ENCODE data around the gene NOSTRIN. TPM values are rescaled to one million over a fixed set of nuclear protein-coding genes. Genes with fewer than 3 reads are reported as not detected.

Gene NOSTRIN
- total RNA-seq, 4 donors from 2014 or later = 40.0 to 91.6 (median 47.9) TPM

DNA sequence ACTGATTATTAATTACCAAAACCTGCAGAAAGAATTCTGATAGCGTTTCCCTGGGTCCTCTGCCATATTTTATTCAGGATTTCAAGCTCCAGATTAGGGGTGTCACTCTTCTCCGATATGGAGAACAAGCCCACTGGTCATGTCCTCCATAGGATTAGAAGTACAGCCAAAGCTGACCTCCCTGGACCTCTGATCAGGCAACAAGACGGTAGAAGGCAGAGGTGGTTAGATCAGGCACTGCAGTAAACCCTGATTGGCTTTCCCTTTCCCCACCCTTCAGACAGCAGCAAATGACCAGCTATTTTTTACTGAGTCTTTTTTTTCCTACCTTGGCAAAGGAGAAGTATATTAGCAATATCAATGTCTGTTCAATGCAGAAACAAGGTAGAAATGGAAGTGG, 50.0 kb downstream of the NOSTRIN start:
- Histone ChIP-seq H3K9me3 (no peaks in the 10 kb centered on the region), H3K27me3 (no peaks in the 10 kb centered on the region), H3K4me3 (no peak overlapping the region), H3K36me3 (no peaks in the 10 kb centered on the region), H3K4me1 (no peaks in the 10 kb centered on the region), H3K27ac (no peak overlapping the region)
- intact Hi-C loops (cut with DNase I; ENCODE audit: low total_unique reads) = no loop called here
- in situ Hi-C loops (cut with MboI; ENCODE audit: low pct_ligation_motif_present in 1 of 4, low pct_unique_long_range_greater_than_20kb in 1 of 4, low sequenced_read_pairs in 3 of 4) = no loop called here
- no peak for DNase-seq
- WGBS, 2 donors (ENCODE audit: low coverage in 1 of 2) = 35% methylated on average over 3 of the region's 3 CpGs; no CpG with 5 or more reads in 1 of the 2 donors
- TF ChIP-seq POLR2A (IDR thresholded peaks at IDR 0.05) (no peak), EP300 (IDR thresholded peaks at IDR 0.05; ENCODE audit: low read depth) (no peak), POLR2AphosphoS5 (IDR thresholded peaks at IDR 0.05) (no peak)
- TF ChIP-seq, protein P1, sequence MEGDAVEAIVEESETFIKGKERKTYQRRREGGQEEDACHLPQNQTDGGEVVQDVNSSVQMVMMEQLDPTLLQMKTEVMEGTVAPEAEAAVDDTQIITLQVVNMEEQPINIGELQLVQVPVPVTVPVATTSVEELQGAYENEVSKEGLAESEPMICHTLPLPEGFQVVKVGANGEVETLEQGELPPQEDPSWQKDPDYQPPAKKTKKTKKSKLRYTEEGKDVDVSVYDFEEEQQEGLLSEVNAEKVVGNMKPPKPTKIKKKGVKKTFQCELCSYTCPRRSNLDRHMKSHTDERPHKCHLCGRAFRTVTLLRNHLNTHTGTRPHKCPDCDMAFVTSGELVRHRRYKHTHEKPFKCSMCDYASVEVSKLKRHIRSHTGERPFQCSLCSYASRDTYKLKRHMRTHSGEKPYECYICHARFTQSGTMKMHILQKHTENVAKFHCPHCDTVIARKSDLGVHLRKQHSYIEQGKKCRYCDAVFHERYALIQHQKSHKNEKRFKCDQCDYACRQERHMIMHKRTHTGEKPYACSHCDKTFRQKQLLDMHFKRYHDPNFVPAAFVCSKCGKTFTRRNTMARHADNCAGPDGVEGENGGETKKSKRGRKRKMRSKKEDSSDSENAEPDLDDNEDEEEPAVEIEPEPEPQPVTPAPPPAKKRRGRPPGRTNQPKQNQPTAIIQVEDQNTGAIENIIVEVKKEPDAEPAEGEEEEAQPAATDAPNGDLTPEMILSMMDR (IDR thresholded peaks at IDR 0.05) = no peak

DNA sequence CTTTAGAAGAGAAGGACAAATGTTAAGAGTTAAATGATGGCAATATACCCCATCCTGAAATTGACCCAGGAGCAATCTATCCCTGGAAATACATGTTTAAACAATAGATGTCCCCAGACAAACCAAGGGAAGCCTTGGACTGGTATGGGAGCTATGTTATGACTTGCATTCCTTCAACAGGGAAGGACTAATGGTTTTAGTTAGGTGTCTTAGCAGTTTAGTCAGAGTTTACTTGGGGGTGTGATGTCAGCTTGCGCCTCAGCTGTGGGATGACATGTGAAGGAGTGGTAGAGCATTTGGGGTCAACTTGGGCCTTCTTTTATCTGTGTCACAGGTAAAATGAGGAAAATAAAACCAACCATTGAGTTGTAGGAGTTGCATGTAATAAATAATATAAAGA, 51.0 kb downstream of the NOSTRIN start:
- Histone ChIP-seq H3K36me3 (no peaks in the 10 kb centered on the region), H3K9me3 (no peaks in the 10 kb centered on the region), H3K27me3 (no peaks in the 10 kb centered on the region), H3K27ac (no peak overlapping the region), H3K4me3 (no peak overlapping the region), H3K4me1 (no peaks in the 10 kb centered on the region)
- in situ Hi-C loops (cut with MboI; ENCODE audit: low pct_ligation_motif_present in 1 of 4, low pct_unique_long_range_greater_than_20kb in 1 of 4, low sequenced_read_pairs in 3 of 4) (no loop called here), intact Hi-C loops (cut with DNase I; ENCODE audit: low total_unique reads) (no loop called here)
- WGBS, 2 donors (ENCODE audit: low coverage in 1 of 2) = 96 to 100% methylated on average over 1 of the region's 1 CpG
- no peak for DNase-seq
- TF ChIP-seq EP300 (IDR thresholded peaks at IDR 0.05; ENCODE audit: low read depth) (no peak), POLR2AphosphoS5 (IDR thresholded peaks at IDR 0.05) (no peak), POLR2A (IDR thresholded peaks at IDR 0.05) (no peak)
- TF ChIP-seq, protein P1 (IDR thresholded peaks at IDR 0.05) = no peak

DNA sequence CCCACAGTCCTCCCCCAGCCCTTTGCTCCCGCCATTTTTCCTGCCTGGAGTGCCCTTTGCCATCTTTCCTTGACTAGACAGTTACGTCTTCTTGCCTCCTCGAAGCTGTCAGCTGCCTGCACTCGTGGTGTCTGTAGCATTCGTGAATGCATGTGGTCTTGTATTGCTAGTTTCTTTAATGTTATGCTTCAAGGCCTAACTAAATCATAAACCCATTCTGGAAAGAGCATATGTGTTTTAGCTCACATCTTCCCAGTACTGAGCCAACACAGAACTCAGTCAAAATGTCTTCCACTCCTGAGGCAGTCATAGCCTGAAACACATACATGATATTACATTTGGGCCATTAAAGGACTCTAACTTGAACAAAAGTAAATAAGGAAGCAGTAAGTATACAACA, 52.2 kb downstream of the NOSTRIN start:
- intact Hi-C loops (cut with DNase I; ENCODE audit: low total_unique reads) = no loop called here
- no peaks in the 10 kb centered on the region for H3K4me1 ChIP-seq
- TF ChIP-seq, protein P1 (IDR thresholded peaks at IDR 0.05) = no peak
- TF ChIP-seq EP300 (IDR thresholded peaks at IDR 0.05; ENCODE audit: low read depth) = no peak
- no peak for TF ChIP-seq POLR2AphosphoS5 (IDR thresholded peaks at IDR 0.05)
- TF ChIP-seq POLR2A (IDR thresholded peaks at IDR 0.05) = no peak
- in situ Hi-C loops (cut with MboI; ENCODE audit: low pct_ligation_motif_present in 1 of 4, low pct_unique_long_range_greater_than_20kb in 1 of 4, low sequenced_read_pairs in 3 of 4) = no loop called here
- H3K27ac ChIP-seq = no peak overlapping the region
- H3K36me3 ChIP-seq = no peaks in the 10 kb centered on the region
- no peak for DNase-seq
- no peak overlapping the region for H3K4me3 ChIP-seq
- H3K27me3 ChIP-seq = no peaks in the 10 kb centered on the region
- H3K9me3 ChIP-seq = no peaks in the 10 kb centered on the region
- WGBS, 2 donors (ENCODE audit: low coverage in 1 of 2) = 98 to 100% methylated on average over 4 to 5 of the region's 5 CpGs

DNA sequence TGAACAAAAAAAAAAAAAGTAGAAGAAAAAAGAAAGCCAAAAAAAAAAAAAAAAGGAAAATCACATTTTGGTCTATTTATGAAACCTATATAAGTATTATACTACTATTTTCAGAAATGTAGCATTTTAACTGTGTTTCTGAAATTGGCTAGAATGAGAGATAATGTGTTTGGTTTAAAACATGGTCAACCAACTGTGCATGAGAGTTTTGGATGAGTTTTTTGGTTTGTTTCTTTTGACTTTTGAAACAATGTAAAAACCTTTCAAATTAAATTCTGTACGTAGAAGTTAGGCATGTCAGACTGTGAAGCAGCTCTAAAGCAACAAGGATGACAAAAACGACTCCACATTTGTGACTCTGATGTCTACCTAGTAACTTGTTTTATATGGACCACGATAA, 53.2 kb downstream of the NOSTRIN start:
- no peak for DNase-seq

More for the DNA sequence above, 53.2 kb downstream of the NOSTRIN start:
- H3K27ac ChIP-seq = no peak overlapping the region
- WGBS, 2 donors (ENCODE audit: low coverage in 1 of 2) = 88 to 95% methylated on average over 3 of the region's 3 CpGs
- no peaks in the 10 kb centered on the region for H3K36me3 ChIP-seq
- intact Hi-C loops (cut with DNase I; ENCODE audit: low total_unique reads) (no loop called here), in situ Hi-C loops (cut with MboI; ENCODE audit: low pct_ligation_motif_present in 1 of 4, low pct_unique_long_range_greater_than_20kb in 1 of 4, low sequenced_read_pairs in 3 of 4) (no loop called here)
- no peak overlapping the region for H3K4me3 ChIP-seq
- H3K9me3 ChIP-seq = no peaks in the 10 kb centered on the region
- H3K4me1 ChIP-seq = no peaks in the 10 kb centered on the region
- H3K27me3 ChIP-seq = no peaks in the 10 kb centered on the region
- TF ChIP-seq, protein P1 (IDR thresholded peaks at IDR 0.05) = no peak
- no peak for TF ChIP-seq POLR2AphosphoS5 (IDR thresholded peaks at IDR 0.05)
- TF ChIP-seq EP300 (IDR thresholded peaks at IDR 0.05; ENCODE audit: low read depth) = no peak
- no peak for TF ChIP-seq POLR2A (IDR thresholded peaks at IDR 0.05)
